Measurements from ENCODE around the gene OLFML2A.

DNA sequence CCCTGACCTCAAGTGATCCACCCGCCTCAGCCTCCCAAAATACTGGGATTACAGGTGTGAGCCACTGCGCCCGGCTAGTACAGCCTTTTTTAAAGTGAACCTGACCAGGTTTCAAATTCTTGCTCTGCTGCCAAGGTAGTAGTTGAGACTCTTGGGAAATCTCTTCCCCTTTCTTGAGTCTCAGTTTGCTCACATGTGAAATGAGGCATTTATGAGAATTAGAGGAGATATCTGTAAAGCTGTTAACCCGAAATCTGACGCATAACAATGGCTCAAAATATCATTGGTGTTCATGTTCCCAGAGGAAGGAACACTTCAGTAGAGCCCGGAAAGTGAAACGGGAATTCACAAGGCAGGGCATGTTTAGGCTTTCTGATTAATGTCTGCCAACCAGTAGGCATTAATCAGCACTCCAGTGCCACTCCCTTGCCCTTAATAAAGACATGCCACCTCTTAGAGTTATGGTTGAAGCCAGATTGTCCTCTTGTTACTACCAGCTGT lies 86.5 kb downstream of the OLFML2A start:
- TF ChIP-seq CTCF (IDR thresholded peaks at IDR 0.05), result no peak
- TF ChIP-seq EZH2 (IDR thresholded peaks at IDR 0.05; ENCODE audit: borderline replicate concordance, insufficient read depth, low read depth, low read length, poor library complexity, severe bottlenecking), result no peak

All from B cell (primary cell).